H1 (cell line): ENCODE measurements around the gene C9. TPM values are rescaled to one million over a fixed set of nuclear protein-coding genes. Genes with fewer than 3 reads are reported as not detected.

ENCODE experiments used
- CTCF ChIA-PET: fragments of 300-600 bp; sonication (Branson Sonifier 250); formaldehyde crosslinking; loops from one replicate; lab custom pipeline; 2021; ENCODE audit not compliant: partially characterized antibody; lab: Charles Lee
- POLR2A ChIA-PET: fragments of 300-600 bp; sonication (Branson Sonifier 250); formaldehyde crosslinking; loops from one replicate; lab custom pipeline; 2021; ENCODE audit warnings: inconsistent platforms; ENCODE audit not compliant: partially characterized antibody; lab: Charles Lee
- DNase-seq, 2 experiments: peaks; one replicate each; pipeline versions ENCODE4 v3.0.0 to v3.0.0-alpha.2; 2010 to 2022; ENCODE audit warnings: low spot score in 2 of 2, low read depth in 1 of 2, mixed read lengths in 1 of 2
- FAIRE-seq: peaks from 2 replicates; lab custom pipeline; 2011; peaks lifted over from hg19 to GRCh38; lab: Jason Lieb, UNC
- H2AFZ ChIP-seq: 2 replicates; pipeline ENCODE4 v1.8.1; 2012; ENCODE audit warnings: low read length, inconsistent platforms
- H2AK5ac ChIP-seq: 2 replicates; pipeline ENCODE4 v1.6.1; 2013; ENCODE audit warnings: low read depth, low read length
- H2BK120ac ChIP-seq: replicated peaks from 2 replicates; pipeline ENCODE3; 2013; ENCODE audit warnings: low read depth, low read length, inconsistent platforms
- H2BK12ac ChIP-seq: 2 replicates; pipeline ENCODE4 v1.6.1; 2013; ENCODE audit warnings: low read depth, low read length
- H2BK15ac ChIP-seq: 2 replicates; pipeline ENCODE4 v1.6.1; 2013; ENCODE audit warnings: low read length
- H2BK20ac ChIP-seq: 2 replicates; pipeline ENCODE4 v1.6.1; 2013; ENCODE audit warnings: low read length
- H2BK5ac ChIP-seq: 2 replicates; pipeline ENCODE4 v1.6.1; 2013; ENCODE audit warnings: low read depth, low read length
- H3K14ac ChIP-seq: 2 replicates; pipeline ENCODE4 v1.6.1; 2013; ENCODE audit warnings: inconsistent platforms; ENCODE audit not compliant: insufficient read length
- H3K18ac ChIP-seq: 2 replicates; pipeline ENCODE4 v1.6.1; 2013; ENCODE audit warnings: low read length; ENCODE audit errors: extremely low read depth
- H3K23ac ChIP-seq: 2 replicates; pipeline ENCODE4 v1.6.1; 2013; ENCODE audit warnings: inconsistent platforms; ENCODE audit not compliant: insufficient read length
- H3K23me2 ChIP-seq: 2 replicates; pipeline ENCODE4 v1.6.1; 2013; ENCODE audit warnings: low read depth, low read length
- H3K27ac ChIP-seq: 2 replicates; pipeline ENCODE4 v1.6.1; 2011; ENCODE audit warnings: low read depth, low read length, inconsistent platforms
- H3K27me3 ChIP-seq, 4 experiments: replicated peaks in 1 of 4; 1 replicate in 1 of 4; 2 replicates in 3 of 4; pipeline versions ENCODE4 v1.6.1 to v1.8.1; 2011 to 2013; ENCODE audit warnings: low read length in 3 of 4, mild to moderate bottlenecking in 3 of 4, inconsistent platforms in 2 of 4, mixed read lengths in 2 of 4, moderate library complexity in 1 of 4; ENCODE audit not compliant: control insufficient read depth in 3 of 4, insufficient read depth in 3 of 4; ENCODE audit errors: extremely low read depth in 1 of 4
- H3K36me3 ChIP-seq, 4 experiments: 2 replicates each; pipeline versions ENCODE4 v1.6.1 to v1.8.1; 2011 to 2013; ENCODE audit warnings: mild to moderate bottlenecking in 4 of 4, low read length in 3 of 4, moderate library complexity in 2 of 4, control low read depth in 1 of 4, inconsistent platforms in 1 of 4; ENCODE audit not compliant: insufficient read depth in 4 of 4, control insufficient read depth in 2 of 4
- H3K4ac ChIP-seq: replicated peaks from 2 replicates; pipeline ENCODE3; 2013; ENCODE audit warnings: low read length, low read depth, mixed read lengths, inconsistent platforms; ENCODE audit not compliant: insufficient read length
- H3K4me1 ChIP-seq, 4 experiments: replicated peaks in 1 of 4; 1 replicate in 1 of 4; 2 replicates in 3 of 4; pipeline versions ENCODE4 v1.6.1 to v1.8.1; 2011 to 2013; ENCODE audit warnings: low read length in 3 of 4, inconsistent platforms in 2 of 4, mixed read lengths in 1 of 4; ENCODE audit not compliant: insufficient read depth in 4 of 4, control insufficient read depth in 3 of 4
- H3K4me2 ChIP-seq, 2 experiments: 2 replicates each; pipeline versions ENCODE4 v1.6.1 to v1.8.1; 2011 to 2013; ENCODE audit warnings: low read depth in 2 of 2, low read length in 2 of 2, control low read depth in 1 of 2, inconsistent platforms in 1 of 2, mild to moderate bottlenecking in 1 of 2; ENCODE audit not compliant: insufficient read depth in 1 of 2
- H3K4me3 ChIP-seq, 4 experiments: fragments of 200-600, 300-600 bp in 1 of 4; sonication (generic), shearing (Covaris generic), sonication (Bioruptor Twin) in 1 of 4; 2 replicates each; pipeline versions ENCODE4 v1.5.1 to v1.8.1; 2011 to 2016; ENCODE audit warnings: low read length in 4 of 4, low read depth in 3 of 4, control low read depth in 2 of 4, inconsistent platforms in 2 of 4, mild to moderate bottlenecking in 2 of 4, mixed read lengths in 1 of 4, moderate library complexity in 1 of 4; ENCODE audit not compliant: insufficient read depth in 2 of 4; ENCODE audit errors: extremely low read depth in 1 of 4
- H3K56ac ChIP-seq: replicated peaks from 2 replicates; pipeline ENCODE3; 2013; ENCODE audit warnings: low read depth, mild to moderate bottlenecking, mixed read lengths, low read length, inconsistent platforms; ENCODE audit not compliant: insufficient read length
- H3K79me1 ChIP-seq: 2 replicates; pipeline ENCODE4 v1.6.1; 2013; ENCODE audit warnings: low read depth, low read length, control low read depth
- H3K79me2 ChIP-seq, 2 experiments: 2 replicates each; pipeline versions ENCODE4 v1.6.1 to v1.8.1; 2012 to 2013; ENCODE audit warnings: low read length in 2 of 2, mild to moderate bottlenecking in 2 of 2, inconsistent platforms in 1 of 2; ENCODE audit not compliant: insufficient read depth in 2 of 2, control insufficient read depth in 1 of 2
- H3K9ac ChIP-seq, 4 experiments: replicated peaks in 1 of 4; 1 replicate in 1 of 4; 2 replicates in 3 of 4; pipeline versions ENCODE4 v1.6.1 to v1.8.1; 2011 to 2013; ENCODE audit warnings: low read depth in 3 of 4, low read length in 3 of 4, control low read depth in 2 of 4, mild to moderate bottlenecking in 2 of 4, moderate library complexity in 2 of 4, inconsistent platforms in 1 of 4; ENCODE audit errors: extremely low read depth in 1 of 4
- H3K9me3 ChIP-seq, 2 experiments: 2 replicates each; pipeline versions ENCODE4 v1.6.1 to v1.8.1; 2012 to 2013; ENCODE audit warnings: mild to moderate bottlenecking in 2 of 2, moderate library complexity in 2 of 2, control low read depth in 1 of 2, inconsistent platforms in 1 of 2, low read depth in 1 of 2, low read length in 1 of 2, mixed read lengths in 1 of 2; ENCODE audit not compliant: insufficient read depth in 2 of 2
- H4K20me1 ChIP-seq, 2 experiments: replicated peaks in 1 of 2; 2 replicates each; pipeline versions ENCODE3 to v1.8.1; 2011 to 2013; ENCODE audit warnings: inconsistent platforms in 2 of 2, low read length in 2 of 2, mild to moderate bottlenecking in 1 of 2; ENCODE audit not compliant: insufficient read depth in 2 of 2, control insufficient read depth in 1 of 2
- H4K5ac ChIP-seq: 2 replicates; pipeline ENCODE4 v1.6.1; 2013; ENCODE audit warnings: low read length, low read depth, mixed read lengths, inconsistent platforms; ENCODE audit not compliant: insufficient read length
- H4K8ac ChIP-seq: 2 replicates; pipeline ENCODE4 v1.8.0; 2013; ENCODE audit warnings: mild to moderate bottlenecking, moderate library complexity, low read length, inconsistent platforms; ENCODE audit not compliant: insufficient read depth; ENCODE audit errors: extremely low read depth
- H4K91ac ChIP-seq: replicated peaks from 2 replicates; pipeline ENCODE3; 2013; ENCODE audit warnings: low read length, mixed read lengths, inconsistent platforms; ENCODE audit not compliant: insufficient read length
- HDAC6 ChIP-seq: IDR thresholded peaks from one replicate; pipeline ENCODE4 v1.7.1; 2012; ENCODE audit warnings: low read depth, mild to moderate bottlenecking, inconsistent platforms, low read length, moderate library complexity
- WGBS, 2 experiments: shearing (Covaris generic) in 1 of 2; methylation state at CpG; one replicate each; pipeline versions ENCODE4 v1.1.6 to v1.1.7; 2013 to 2015; ENCODE audit warnings: low lambda C conversion rate in 2 of 2, mixed read lengths in 2 of 2, inconsistent platforms in 1 of 2, low coverage in 1 of 2, missing lambda C conversion rate in 1 of 2; ENCODE audit not compliant: insufficient replicate concordance in 2 of 2, insufficient coverage in 1 of 2, insufficient read length in 1 of 2; ENCODE audit errors: extremely low coverage in 1 of 2, missing lambda C conversion rate in 1 of 2; 5-methylcytosine and 5-hydroxymethylcytosine counted together
- polyA plus RNA-seq, 7 experiments: library from polyadenylated mRNA; depleted of rRNA in 3 of 7; stranded (reverse) in 5 of 7; unstranded in 2 of 7; fragments of >200 nt in 5 of 7; fragments of 200-250 nt in 2 of 7; gene quantifications; 1 replicate in 5 of 7; 2 replicates in 1 of 7; 4 replicates in 1 of 7; pipeline versions ENCODE4 v1.2.1 to v1.2.3, GENCODE V29; 2011 to 2013; ENCODE audit warnings: missing spikeins in 2 of 7, mixed read lengths in 2 of 7
- total RNA-seq: library from RNA; stranded (reverse); fragmentation: NEBNext Ultra II Directional; extraction: Animal tissue kit (Norgen Biotek cat#: 25700); gene quantifications from 2 replicates; pipeline ENCODE4 v1.2.1, GENCODE V29; 2021

The C9 gene
- total and polyA plus RNA-seq, 2 of the 8 experiments (the other 6 are each of a cell fraction or from before 2014, with no cell fraction given): not detected

GRCh38 chr5:39249564-39250274 lies 114.6 kb downstream of the C9 start:
- Histone ChIP-seq H3K27ac (no peak overlapping the region), H2BK20ac (no peak overlapping the region), H3K4me3 (no peak overlapping the region), H3K4me1 (no peaks in the 10 kb centered on the region), H2BK120ac (no peak overlapping the region), H4K8ac (no peak overlapping the region), H3K18ac (no peak overlapping the region), H2BK5ac (no peak overlapping the region), H3K79me2 (no peaks in the 10 kb centered on the region), H4K20me1 (no peaks in the 10 kb centered on the region), H3K23ac (no peak overlapping the region), H3K14ac (no peak overlapping the region), H2AK5ac (no peak overlapping the region), H2AFZ (no peak overlapping the region), H2BK12ac (no peak overlapping the region), H3K79me1 (no peaks in the 10 kb centered on the region), H3K56ac (no peak overlapping the region), H2BK15ac (no peak overlapping the region), H3K9me3 (no peaks in the 10 kb centered on the region; a peak in 1 of 4 replicates), H4K91ac (no peak overlapping the region), H4K5ac (no peak overlapping the region), H3K27me3 (no peaks in the 10 kb centered on the region), H3K23me2 (no peaks in the 10 kb centered on the region; the same call in 1 of the 2 replicates), H3K4me2 (no peak overlapping the region), H3K36me3 (no peaks in the 10 kb centered on the region), H3K4ac (no peak overlapping the region), H3K9ac (no peak overlapping the region)
- DNase-seq: no peak
- WGBS, 2 experiments: 77% methylated on average over 1 of the region's 1 CpG; no CpG with 5 or more reads in 1 of the 2 experiments
- TF ChIP-seq HDAC6: no peak
- no peak for FAIRE-seq
- ChIA-PET CTCF (interaction anchor here (0.7 to 1.9 kb wide), 3 partner anchors 32 to 33 kb away, joined by 3 to 6 read pairs (median 3); no protein-coding TSS in a partner anchor), POLR2A (no interaction called here)
